ENCODE data around the gene CP.

DNA sequence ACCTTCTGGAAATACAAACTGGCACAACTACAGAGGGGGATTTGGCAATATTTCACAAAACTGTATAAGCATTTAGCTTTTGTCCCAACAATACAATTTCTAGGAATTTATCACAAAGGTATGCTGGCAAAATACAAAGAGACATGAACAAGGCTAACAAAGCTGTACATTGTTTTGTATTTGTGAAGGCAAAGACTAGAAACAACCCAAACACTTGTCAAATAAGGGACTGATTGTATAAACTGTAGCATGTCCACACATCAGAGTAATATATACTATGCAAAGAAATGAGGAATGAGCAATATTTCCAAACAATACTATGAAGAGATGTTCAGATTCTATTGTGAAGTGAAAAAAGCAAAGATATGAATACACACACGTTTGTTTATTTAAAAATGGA lies 26.4 kb downstream of the CP start:
- TF ChIP-seq, protein P1, sequence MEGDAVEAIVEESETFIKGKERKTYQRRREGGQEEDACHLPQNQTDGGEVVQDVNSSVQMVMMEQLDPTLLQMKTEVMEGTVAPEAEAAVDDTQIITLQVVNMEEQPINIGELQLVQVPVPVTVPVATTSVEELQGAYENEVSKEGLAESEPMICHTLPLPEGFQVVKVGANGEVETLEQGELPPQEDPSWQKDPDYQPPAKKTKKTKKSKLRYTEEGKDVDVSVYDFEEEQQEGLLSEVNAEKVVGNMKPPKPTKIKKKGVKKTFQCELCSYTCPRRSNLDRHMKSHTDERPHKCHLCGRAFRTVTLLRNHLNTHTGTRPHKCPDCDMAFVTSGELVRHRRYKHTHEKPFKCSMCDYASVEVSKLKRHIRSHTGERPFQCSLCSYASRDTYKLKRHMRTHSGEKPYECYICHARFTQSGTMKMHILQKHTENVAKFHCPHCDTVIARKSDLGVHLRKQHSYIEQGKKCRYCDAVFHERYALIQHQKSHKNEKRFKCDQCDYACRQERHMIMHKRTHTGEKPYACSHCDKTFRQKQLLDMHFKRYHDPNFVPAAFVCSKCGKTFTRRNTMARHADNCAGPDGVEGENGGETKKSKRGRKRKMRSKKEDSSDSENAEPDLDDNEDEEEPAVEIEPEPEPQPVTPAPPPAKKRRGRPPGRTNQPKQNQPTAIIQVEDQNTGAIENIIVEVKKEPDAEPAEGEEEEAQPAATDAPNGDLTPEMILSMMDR (IDR thresholded peaks at IDR 0.05), result no peak
- TF ChIP-seq, protein P2, sequence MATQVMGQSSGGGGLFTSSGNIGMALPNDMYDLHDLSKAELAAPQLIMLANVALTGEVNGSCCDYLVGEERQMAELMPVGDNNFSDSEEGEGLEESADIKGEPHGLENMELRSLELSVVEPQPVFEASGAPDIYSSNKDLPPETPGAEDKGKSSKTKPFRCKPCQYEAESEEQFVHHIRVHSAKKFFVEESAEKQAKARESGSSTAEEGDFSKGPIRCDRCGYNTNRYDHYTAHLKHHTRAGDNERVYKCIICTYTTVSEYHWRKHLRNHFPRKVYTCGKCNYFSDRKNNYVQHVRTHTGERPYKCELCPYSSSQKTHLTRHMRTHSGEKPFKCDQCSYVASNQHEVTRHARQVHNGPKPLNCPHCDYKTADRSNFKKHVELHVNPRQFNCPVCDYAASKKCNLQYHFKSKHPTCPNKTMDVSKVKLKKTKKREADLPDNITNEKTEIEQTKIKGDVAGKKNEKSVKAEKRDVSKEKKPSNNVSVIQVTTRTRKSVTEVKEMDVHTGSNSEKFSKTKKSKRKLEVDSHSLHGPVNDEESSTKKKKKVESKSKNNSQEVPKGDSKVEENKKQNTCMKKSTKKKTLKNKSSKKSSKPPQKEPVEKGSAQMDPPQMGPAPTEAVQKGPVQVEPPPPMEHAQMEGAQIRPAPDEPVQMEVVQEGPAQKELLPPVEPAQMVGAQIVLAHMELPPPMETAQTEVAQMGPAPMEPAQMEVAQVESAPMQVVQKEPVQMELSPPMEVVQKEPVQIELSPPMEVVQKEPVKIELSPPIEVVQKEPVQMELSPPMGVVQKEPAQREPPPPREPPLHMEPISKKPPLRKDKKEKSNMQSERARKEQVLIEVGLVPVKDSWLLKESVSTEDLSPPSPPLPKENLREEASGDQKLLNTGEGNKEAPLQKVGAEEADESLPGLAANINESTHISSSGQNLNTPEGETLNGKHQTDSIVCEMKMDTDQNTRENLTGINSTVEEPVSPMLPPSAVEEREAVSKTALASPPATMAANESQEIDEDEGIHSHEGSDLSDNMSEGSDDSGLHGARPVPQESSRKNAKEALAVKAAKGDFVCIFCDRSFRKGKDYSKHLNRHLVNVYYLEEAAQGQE (IDR thresholded peaks at IDR 0.05; ENCODE audit: insufficient read depth in 1 of 2, low read depth in 2 of 2, low read length in 1 of 2), result no peak
